GM18867 (cell line): ENCODE results near the gene CENPS.

Experiments used
- ATAC-seq: cut with Tn5 transposase; IDR thresholded peaks from one replicate; pipeline ENCODE4 v1.9.1; 2021; ENCODE audit warnings: mild to moderate bottlenecking, moderate library complexity; ENCODE audit not compliant: unreplicated experiment

CENPS gene

GRCh38 chr1:10489291-10490055 lies 59.2 kb downstream of the CENPS start:
- ATAC-seq, result no peak

GRCh38 chr1:10490286-10490970 lies 60.2 kb downstream of the CENPS start:
- ATAC-seq, result no peak
